RCC 7860 (cell line): ENCODE measurements around the gene BMAL1.

ENCODE experiments used
- DNase-seq: peaks from one replicate; pipeline ENCODE4 v3.0.0-alpha.2; 2015; ENCODE audit warnings: low spot score
- FAIRE-seq: peaks from 2 replicates; lab custom pipeline; 2012; peaks lifted over from hg19 to GRCh38; lab: Jason Lieb, UNC

The BMAL1 gene

DNA sequence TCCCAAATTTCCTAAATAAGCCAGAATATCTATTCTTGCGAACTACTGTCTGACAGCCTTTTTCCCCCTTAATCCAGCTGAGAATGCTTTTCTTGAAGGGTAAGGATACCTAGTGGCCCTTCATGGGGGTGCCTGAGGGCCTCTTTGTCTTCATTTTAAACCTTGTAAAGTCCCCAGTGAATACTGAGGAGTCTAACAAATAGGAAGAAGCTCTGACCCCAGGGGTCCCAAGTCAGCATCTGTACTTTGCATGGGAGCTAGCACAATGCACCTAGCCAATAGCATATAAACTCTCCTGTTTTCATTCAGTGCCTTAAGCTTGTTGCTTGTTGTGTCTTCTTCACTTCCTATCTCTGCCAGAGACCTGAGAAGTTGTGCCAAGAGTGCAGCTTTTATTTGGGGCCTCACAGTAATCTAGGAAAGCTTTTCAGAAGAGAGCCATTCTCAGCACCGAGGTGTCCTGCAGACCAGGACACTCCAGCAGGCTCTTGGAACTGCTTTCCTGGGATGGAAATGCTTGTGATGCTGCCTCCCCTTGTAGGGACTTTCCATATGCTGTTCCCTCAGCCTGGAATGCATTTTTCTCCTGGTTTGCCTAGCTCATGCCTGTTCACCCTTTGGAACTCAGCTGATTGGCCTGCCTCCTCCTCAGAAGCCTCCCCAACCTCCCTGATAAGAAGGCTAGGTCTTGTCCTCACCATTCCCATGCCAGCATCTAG, 37.2 kb downstream of the BMAL1 start:
- no peak for DNase-seq
- FAIRE-seq: no peak

DNA sequence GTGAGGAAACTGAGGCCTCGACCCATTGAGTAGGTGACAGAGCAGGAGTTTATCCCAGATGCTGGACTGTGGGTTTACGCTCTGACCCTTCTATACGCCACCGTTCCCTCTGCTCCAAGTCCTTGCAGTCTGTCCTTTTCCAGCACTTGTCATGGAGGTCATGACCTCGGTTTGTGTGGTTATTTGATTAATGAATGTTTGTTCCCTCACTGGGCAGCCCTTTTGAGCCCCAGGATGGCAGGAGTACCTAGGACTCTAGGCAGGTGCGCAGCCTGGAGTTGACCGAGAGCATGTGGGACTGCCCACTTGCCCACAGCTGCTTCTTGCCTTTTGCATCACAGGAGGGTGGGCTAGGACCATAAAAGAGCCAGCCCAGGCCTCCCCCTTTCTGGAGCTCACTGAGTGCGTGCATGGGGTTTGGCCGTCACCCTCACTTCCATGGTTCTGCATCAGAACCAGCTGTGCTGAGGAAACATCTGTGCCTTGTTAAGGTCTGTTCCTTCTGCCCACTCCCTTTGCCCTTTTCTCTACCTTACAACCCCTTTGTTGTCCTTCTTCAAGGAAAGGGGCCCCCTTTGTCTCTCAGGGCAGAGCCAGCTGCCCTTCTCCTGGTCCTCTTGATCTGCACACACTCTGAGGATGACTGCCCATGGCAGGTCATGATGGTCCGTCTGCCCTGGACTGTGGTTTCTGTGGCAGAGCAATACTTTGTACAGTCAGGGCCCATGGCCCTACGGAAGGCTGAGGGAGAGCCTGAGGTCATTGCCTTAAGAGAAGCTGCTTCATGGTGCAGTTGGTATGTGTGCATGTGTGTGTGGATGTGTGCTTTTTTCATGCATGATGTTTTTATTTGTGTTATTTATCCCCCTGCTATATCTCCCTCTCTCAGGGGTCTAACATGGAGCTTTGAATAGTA, 38.2 kb downstream of the BMAL1 start:
- peak; percentile 7 for DNase-seq

DNA sequence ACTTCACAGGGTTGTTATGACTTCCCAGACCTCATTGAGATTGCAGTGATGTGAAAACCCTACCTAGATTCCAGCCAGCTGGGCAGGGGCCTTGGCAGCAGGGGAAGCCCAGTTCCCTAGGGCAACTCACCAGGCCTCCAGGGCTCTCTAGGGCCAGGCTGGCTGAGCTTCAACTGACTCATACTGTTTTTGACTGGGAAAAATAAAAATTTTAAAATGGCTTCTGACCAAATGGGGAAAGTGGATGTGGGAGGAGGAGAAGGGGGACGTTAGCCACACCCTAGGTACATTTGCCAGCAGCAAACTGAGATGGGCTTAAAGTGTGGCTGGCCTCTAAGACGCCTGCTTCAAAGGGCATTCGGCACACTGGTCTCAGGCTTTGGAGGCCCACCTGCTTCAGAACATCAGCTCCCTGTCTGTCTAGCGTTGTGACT, 39.0 kb downstream of the BMAL1 start:
- FAIRE-seq (no peak), DNase-seq (peak; percentile 9)

More for the DNA sequence above, 38.2 kb downstream of the BMAL1 start:
- FAIRE-seq: no peak

DNA sequence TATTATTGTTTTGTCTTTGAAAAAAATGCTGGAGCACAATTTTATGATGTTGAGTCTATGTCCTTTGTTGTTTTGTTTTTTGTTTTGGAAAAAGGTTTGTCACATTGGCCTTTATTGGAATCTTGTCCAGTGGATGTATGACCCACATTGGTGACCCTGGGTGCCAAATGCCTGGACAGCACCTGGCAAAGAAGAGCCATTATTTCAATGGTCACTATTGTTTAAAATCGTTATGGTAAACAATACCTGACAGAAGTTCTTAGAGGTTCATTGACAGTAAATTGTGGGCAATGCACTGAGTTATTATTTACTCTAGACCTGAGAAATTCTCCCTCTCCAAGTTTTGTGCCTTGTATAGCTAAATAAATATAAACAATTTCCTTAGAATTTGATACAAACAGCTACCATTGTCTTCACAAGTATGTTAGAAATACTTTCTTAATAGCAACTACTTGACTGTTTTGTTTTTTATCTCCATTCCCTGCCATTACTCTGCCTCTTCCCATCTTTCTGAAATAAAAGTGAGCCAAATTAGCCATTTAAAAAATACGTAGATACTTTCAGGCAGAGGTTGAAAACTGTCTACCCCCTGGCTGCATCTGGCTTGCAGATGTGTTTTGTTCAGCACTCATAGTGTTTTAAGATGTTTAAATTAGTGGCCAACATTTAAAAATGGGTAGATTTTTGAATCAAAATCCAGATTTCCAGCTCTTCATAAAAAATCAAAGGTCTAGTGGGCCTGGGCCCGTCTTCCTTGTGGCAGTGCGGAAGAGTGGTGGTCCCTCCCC, 39.9 kb downstream of the BMAL1 start:
- DNase-seq (no peak), FAIRE-seq (no peak)

DNA sequence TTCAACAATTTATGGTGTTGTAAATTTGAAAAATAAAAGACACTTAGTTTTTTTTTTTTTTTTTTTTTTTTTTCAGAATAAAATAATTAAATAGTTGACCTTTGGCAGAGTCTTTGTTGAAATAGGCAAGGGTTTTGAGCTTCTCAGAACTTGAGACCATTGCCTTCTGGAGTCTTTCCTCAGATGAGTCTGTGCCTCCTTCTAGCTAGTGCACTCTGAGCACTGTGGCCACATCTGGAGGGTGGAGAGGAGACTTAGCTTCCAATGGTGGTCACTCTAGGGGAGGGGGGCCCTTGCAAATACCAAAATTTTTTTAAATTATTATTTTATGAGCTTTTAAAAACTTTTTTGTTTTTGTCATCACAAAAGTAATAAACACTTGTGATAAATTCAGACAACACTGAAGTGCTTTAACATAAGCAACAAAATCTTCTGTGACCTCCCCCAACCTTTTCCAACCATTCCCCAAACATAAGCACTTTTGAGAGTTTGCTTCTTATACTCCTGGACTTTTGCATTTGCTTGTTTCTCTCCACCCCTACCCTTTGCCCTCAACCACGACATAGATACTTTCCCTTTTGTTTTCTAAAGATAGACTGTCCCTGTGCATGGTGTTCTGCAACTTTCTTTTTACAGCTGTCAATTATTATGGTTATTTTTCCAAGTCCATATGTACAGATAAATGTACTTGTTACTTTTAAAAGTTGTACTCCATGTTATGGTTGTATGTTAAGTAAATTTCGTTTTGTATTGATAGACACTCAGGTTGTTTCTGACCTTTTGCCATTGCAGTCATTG, 41.1 kb downstream of the BMAL1 start:
- FAIRE-seq: no peak
- DNase-seq: no peak

DNA sequence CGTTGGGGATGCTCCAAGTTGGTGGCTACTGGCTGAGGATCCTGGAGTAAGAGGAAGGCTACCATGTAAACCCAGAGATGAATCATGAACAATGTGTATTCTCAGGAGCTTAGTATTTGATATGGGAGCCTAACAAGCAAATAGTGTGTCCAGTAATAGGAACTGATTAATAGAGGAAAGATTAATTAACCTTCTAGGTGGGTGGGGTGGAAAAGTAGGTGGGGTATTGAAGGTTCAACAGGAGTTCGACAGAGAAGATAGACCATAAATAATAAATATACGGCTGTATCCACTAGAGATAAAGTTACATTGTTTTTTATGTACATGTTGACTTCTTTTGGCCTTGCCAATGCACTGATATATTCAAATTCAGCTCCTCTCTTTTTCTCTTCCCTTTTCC, 43.1 kb downstream of the BMAL1 start:
- no peak for FAIRE-seq

DNA sequence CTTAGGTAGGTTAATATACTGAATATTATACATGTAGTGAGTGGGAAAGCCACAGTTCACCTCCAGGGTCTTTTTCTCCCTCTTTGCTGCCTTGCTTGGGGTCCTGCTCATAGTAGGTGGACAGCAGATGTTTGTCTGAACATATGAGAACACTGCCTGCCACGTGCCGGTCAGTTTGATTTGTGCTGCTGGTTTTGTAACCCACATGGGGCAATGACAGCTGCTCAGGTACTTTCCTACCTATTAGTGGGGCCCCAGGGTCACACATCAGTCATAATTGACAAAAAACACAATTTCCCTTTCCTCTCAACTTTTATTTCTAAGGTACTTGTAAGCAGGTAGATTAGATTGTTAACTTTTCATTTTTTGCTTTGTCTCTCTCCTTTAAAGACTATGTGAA, 43.8 kb downstream of the BMAL1 start:
- DNase-seq (no peak), FAIRE-seq (no peak)

More for the DNA sequence above, 43.1 kb downstream of the BMAL1 start:
- no peak for DNase-seq

DNA sequence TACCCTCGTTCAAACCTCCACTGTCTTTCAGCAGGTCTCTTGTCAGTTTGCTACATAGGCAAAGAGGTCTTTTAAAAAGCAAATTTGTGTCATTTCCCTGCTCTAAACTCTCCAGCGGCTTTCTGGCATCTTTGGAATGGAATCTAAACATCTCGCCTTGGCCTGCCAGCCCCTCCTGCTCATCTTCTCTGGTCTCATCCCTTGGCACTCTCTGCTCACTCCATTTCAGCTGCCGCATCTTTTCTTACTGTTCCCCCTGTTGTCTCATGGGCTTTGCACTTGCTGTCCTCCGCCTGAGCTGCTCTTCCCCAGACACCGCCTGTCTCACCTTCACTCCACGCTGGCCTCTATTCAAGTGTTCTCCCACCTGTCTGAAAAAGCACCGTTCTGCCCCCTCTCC, 46.6 kb downstream of the BMAL1 start:
- no peak for FAIRE-seq
- no peak for DNase-seq

DNA sequence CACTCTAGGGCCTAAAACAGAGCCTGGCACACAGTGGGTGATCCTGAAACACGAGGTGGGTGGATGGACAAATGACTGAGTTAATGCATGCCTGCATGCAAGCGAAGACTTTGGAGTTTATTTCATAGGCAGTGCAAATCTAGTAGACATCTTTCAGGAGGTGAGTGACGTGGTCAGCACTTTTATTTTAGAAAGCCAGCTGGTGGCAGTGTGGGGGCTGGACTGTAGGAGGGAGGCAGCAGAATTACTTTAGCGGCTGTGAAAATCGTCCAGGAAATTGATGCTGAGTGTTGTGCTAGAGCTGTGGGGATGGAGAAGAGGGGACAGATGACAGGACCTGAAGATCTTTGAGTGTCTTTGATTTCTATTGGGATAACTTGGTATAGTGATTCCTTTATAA, 47.1 kb downstream of the BMAL1 start:
- DNase-seq (no peak), FAIRE-seq (no peak)

DNA sequence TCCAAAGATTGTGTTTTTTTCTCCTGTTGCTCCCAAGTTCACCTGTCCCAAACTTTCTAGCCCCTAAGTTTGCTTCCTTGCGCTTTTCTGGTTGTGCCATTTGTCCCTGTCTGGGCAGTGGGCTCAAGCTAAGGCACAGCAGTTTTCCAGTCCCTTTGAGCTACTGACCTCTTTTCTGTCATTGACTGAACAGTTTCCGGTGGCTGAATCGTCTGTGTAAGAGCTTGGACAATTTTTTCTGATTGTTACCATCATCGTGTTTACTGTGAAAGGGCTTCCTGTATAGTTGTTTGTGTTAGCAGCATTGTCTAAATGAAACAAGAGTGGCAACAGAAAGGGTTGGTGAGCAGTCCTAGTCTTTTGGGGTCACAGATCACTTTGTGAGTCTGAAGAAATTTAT, 49.8 kb downstream of the BMAL1 start:
- FAIRE-seq (no peak), DNase-seq (no peak)

DNA sequence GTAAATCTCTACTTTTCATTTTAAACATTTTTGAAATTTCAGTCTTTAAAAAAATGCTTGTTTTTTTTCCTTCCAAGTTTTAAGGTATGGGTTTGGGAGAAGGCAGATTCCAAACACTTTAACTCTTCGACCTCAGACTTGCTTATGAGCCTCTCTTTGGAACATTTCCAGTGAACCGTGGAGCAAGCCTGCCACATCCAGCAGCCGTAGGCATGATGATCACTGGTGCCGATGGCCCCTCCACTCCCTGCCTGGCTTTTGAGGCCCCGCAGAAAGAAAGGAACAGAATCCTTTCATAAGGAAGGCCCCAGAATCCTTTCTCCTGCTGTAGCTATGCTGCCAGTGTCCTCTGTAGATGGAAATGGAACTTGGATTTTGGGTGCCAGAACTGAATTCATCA, 50.7 kb downstream of the BMAL1 start:
- FAIRE-seq (no peak), DNase-seq (no peak)

DNA sequence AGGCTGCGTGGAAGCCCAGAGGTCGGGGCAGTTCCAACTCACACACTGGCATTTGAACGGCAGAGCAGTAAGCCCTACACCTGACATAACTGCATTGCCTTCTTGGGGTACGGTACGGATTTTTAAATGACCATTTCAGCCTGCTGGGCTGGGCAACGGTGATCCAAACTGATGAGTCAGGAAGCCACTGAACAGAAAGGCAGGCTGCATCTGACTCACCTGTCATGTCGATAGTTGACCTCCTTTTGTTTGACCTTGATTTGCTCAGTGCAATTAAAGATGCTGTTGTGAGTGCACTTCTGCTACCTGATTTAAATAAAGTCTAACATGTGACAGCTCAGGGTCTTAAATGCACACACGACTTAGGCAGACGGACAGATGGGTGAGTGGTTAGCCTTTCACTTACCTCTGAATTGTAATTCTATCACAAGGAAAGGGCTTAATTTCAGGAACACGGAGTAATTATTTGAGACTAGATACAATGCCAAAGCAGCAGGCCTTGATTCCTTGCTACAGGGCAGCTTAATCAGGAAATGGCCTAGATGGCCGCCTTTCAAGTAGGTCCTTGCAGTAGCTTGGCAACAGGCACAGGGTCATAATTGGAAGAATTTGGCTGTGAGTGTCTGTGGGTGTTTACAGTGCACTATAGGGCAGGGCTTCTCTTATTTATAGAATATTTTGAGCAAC, 52.2 kb downstream of the BMAL1 start:
- FAIRE-seq (no peak), DNase-seq (no peak)

DNA sequence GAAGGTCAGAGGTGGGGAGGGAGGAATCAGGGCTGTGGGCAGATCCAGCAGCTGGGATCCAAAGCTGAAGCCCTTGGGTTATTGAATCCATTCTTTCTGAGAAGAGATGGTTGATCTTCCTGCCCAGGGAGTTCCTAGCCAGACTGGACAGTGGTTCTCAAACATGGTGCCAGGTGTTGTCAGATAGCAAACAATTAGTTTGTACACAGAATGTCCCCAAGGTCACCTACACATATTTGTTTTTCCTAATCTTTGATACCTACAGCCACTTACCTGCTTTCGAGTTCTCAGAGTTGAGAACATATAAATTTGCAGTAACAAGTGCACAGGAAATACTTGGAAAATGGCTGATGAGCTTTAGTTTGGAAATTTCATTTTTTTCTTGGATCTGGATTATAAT, 54.5 kb downstream of the BMAL1 start:
- FAIRE-seq (no peak), DNase-seq (no peak)

DNA sequence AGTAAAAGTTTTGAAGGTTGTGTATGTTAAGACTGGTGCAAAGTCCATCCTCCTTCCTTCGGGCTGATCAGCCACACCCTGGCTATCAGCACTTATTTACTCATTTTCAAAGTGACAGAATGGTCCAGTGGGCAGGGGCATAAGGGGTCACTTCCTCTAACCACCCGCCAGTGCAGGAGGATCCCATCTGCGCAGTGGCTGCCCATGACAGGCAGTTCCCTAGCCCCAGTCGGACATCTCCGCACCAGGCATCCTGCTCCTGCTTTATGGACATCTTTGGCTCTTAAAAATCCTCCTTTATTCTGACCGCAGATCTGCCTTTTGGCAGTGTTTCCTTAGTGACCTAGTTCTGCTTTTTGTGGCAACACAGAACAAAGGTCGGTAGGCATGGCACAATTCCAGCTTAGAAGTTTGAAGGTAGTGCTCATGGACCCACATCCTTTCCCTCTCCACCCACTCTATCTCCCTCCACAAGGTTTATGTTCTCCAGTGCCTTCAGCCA, 55.9 kb downstream of the BMAL1 start:
- FAIRE-seq (peak; percentile 90), DNase-seq (peak; percentile 92)

DNA sequence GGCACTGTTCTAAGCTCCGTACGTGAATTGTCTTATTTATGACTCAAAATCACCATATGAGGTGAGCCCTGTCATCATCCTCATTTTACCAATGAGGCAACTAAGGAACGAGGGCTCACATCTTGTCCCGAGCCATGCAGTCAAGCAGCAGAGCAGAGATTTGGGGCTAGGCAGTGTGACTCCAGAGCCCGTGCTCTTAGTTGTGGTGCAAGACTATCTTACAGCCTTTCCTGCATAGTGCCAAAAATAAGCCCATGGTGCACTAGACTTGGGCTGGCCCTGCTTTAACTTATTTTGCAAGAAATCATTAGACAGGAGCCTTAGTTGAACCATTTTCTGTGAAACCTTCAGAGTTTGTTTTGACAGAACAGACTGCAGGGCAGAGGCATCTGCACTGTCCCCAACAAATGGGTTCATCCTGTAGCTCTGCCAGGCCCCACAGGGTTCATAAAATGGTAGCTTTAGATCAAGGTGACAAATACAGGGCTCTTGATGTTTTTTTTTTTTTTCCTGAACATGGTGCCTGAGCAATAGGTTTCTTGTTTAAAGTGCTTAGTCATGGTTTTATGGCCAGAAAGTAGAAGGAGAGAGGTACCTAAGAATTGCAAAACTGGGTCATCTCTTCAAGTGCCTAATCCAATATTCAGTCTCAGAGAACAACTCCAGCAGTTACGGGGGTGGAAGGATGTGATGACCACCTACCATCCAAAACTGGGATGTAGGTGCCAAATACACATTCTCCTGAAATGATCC, 56.6 kb downstream of the BMAL1 start:
- DNase-seq: no peak
- FAIRE-seq: no peak

DNA sequence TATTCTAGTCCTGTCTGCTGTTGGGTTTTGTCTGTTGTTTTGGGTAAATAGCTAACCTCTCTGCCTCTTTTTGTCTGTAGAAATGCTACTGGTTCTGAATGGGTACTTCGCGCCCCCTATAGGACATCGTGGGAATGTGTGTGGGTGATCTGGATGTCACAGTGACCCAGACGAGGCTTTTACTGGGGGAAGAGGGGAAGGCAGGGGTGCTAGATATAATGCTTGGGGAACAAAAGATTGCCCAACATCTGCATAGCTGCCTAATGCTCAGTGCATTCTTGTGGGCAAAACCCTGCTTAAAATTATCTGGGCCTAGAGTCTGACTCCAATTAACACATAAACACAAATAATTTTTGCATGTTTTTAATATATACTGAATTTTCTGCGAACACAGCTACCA, 57.7 kb downstream of the BMAL1 start:
- DNase-seq (peak; percentile 20), FAIRE-seq (no peak)

DNA sequence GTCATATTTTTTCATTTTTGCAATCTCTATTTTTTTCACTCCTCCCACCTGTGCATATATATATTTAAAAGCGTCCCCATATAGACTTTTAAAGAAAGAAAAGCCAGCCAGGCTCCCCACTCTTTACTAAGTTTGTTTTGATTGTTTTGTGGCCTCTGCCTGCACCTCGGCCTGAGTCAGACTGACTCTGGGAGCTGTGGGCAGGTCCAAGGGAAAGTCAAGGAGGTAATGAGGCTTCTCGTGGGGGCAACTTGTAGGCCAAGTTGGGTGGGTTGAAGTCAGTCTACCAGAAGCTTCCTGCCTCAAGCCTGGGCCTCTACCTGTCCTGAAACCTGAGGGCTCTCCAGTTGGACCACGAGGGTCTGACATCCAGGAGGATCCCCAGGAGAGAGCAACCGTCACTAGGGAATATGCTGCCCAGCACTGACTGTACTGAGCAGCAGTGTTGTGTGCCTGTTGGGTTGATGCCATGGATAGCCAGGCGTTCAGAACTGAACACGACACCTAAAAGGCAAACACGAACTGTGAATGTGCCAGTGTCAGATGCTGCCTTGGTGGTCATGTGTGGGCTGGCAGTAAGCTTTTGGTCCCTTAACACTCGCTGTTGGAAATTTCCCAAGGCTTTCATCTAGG, 58.8 kb downstream of the BMAL1 start:
- DNase-seq (peak; percentile 28), FAIRE-seq (no peak)

DNA sequence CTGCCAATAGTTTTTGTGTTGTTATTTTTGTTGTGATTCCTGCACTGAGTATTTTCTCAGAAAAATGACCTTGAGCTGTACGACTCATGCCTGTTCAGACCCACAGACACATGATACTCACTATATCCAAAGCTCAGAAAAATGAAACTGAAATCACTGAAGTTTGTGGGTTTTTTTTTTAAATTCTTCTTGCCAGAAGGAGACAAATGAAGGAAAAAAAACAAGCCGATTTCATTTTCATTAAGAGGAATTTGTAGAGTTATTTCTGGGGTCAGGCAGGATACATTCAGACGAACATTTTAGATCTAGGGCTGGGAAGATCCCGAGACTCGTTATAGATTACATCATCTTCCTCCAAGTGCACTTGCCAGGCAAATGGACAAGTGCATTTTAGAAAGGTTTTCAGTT, 60.4 kb downstream of the BMAL1 start:
- FAIRE-seq: peak; percentile 23
- DNase-seq: no peak
